ENCODE measurements around the gene GSC2.

GSC2 gene

GRCh38 chr22:19119949-19120348, 30.1 kb downstream of the GSC2 start:
- no peak for DNase-seq (ENCODE audit: low spot score)

DNA sequence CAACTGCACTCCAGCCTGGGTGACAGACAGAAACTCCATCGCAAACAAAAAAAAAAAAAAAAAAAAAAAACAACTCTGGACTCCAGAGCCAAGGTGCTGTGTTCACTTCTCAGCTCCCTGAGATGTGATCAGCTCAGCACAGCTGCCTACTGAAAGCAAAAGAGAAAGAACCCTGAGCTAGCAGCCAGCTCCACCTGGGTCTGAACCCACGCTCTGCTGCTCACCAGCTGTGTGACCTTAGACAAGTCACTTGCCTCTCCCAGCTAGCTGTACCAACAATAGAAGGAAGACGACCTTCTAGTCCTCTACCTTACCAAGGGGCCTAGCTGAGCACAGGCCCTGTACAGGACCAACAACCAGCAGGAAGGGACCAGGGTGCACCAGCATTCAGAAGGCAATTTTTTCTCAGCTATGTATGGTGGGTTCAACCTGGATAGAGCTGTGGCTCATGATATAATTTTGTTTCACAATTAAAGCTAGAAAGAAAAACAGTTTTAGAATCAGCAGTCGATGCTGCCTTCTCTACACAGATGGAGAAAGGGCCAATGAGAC, 31.7 kb downstream of the GSC2 start:
- DNase-seq (ENCODE audit: low spot score): peak; percentile 24

DNA sequence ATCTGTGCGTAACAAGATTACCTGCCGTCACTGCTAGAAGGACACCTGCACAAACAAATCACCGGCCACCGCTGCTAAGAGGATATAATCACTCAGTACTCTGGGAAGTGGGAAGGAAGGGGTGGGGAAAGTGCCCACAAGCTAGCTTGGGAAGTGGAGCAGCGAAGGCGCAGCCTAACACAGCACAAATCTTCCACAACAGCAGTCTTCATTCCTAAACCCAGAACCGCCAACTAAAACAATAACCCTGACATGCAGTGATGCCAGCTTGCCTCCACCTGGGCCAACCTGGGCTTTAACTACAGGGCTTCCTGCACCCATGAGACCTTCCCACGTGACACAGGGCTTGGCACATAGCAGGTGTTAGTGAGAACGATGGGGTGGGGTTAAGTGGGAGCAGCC, 33.0 kb downstream of the GSC2 start:
- DNase-seq (ENCODE audit: low spot score): no peak

- DNase-seq (ENCODE audit: low spot score): peak; percentile 42
Observed at GRCh38 chr22:19115628-19116027, 34.5 kb downstream of the GSC2 start.

GRCh38 chr22:19114984-19115552, 35.0 kb downstream of the GSC2 start:
- DNase-seq (ENCODE audit: low spot score): no peak

- DNase-seq (ENCODE audit: low spot score): no peak
Observed at GRCh38 chr22:19113429-19113828, 36.7 kb downstream of the GSC2 start.

- DNase-seq (ENCODE audit: low spot score): no peak
Observed at GRCh38 chr22:19111584-19111983, 38.5 kb downstream of the GSC2 start.

DNA sequence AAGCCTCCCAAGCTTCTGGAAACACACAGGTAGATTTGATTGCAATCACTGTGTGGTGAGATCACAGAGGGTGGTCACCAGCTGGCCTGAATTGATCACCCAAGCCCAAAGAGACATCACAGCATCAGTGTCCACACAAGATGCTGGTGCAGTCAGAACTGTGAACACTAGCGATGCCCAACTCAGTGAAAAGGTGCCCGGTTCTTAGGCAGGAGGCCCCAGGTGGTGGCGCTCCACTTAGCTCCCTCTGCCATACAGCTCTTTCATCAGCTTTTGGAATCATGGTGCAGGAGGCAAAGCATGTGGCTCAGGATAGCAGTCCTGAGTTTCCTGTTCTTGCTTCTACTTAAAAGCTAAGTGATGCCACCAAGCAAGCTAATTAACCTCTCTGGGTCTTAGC, 39.0 kb downstream of the GSC2 start:
- peak; percentile 15 for DNase-seq (ENCODE audit: low spot score)

GRCh38 chr22:19110646-19111045, 39.4 kb downstream of the GSC2 start:
- DNase-seq (ENCODE audit: low spot score): no peak

DNA sequence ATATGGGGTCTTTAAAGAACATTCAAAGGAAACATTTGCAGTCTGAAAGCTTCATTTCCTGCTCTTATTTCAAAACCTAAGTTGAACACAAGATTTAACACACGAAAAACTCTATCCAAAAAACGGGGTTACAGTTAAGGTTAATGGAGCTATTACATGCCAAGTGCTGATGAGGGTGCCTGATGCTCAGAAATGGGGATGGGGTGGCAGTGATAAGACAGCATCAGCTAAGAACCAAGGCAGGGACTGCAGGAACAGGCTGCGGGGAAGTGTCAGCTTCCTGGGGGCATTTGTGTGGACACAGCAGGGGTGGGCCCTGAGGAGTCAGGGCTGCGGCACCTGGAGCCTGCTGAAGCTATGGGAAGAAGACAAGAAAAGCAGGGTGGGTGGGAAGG, 40.0 kb downstream of the GSC2 start:
- peak; percentile 41 for DNase-seq (ENCODE audit: low spot score)

GRCh38 chr22:19109198-19110063, 40.7 kb downstream of the GSC2 start:
- DNase-seq (ENCODE audit: low spot score): peak; percentile 87

- DNase-seq (ENCODE audit: low spot score): peak; percentile 47
Observed at GRCh38 chr22:19108807-19109197, 41.3 kb downstream of the GSC2 start.

- DNase-seq (ENCODE audit: low spot score): no peak
Observed at GRCh38 chr22:19107730-19108074, 42.4 kb downstream of the GSC2 start.

DNA sequence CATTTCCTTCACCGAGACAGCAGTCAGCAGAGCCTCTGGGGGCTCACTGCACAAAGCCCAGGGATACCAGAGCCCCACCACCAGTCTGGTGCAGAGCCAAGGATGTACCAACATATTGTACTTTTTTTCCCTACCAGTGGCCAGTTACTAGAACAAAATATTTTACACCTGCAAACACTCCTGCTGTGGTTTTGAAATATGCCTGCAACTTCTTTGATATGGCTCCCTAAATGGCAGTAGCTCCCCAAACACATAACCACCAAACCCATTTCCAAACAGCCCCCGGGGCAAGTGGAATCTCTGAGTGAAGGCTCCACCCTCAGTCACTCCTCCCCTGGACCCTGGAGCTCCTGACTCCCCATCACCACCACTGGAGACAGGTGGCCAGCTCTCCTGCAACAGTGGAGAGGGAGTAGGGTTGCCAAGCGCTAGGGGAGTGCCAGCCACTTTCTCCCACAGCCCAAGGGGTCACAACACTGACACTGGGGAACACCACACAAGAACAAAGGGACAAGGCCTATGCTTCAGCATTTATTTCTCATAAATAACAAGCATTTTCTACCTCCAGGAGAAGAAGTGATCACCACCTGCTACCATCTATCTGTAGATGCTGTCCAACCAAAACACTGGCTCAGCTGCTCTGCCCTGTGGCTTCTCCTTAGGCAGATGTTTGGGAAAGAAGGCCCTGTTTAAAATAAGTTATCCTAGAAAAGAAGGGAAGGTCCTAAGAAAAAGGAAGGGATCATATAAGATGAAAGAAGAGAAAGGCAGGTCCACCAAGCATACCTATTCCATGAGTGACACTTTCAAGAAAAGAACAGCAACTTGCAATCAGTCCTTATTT, 43.0 kb downstream of the GSC2 start:
- DNase-seq (ENCODE audit: low spot score): no peak

DNA sequence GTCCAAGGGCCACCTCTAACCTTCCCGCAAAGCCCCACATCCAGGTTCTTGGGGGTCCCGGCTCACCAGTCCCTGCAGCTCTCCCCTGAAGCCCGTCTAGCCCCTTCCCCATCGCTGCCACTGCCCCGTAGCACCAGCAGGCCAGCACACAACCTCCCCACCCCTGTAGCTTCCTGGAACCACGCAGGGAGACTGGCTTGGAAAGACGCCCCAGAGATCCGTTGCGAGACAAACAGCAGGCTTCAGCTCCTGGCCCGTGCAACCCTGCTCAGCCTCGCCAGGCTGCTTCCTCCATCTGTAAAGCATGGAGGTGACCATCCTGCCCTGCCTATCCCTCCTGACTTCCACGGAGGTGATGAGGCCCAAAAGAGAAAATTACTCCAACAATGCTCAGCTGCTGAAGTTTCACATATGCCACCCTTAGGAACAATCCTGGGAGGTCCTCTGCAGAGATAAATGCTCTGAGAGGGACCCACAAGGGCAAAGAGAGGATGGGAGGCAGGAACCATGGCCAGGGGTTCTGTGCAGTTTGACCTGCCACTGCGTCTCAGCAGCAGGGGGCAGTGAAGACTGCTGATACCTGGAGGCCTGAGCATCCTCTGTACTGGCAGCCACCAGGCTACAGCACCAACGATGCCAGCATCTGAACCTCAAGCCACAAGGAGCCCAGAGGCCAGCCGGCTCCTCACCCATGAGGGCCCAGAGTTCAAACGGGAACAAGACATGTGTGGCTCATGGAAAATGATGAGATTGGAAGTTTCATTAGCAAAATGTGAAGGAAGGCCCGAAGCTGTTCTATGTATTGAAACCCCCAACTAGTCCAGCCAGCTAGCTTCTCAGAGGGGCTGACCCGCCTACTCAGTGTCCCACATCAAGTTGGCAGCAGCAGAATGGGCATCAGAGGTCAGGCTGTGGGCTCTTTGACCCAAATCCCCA, 44.0 kb downstream of the GSC2 start:
- peak; percentile 66 for DNase-seq (ENCODE audit: low spot score)

DNA sequence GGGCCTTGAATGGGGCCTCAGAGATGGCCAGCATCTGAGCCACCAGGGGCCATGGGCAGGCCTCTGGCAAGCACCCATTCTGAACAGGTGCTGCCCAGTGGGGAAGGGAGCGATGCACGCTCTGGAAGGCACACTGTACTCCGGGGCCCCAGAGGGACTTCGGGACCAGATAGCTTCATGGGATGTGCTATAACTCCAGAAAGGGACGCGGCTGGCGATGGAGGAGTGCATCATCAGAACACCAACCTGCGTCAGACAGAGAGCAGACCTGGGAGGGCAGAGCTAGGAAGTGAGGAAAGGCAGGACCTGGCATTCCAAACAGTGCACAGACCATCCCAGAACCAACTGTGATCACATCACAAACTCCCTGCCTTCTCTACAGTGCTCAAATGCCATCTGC, 44.6 kb downstream of the GSC2 start:
- DNase-seq (ENCODE audit: low spot score): no peak

DNA sequence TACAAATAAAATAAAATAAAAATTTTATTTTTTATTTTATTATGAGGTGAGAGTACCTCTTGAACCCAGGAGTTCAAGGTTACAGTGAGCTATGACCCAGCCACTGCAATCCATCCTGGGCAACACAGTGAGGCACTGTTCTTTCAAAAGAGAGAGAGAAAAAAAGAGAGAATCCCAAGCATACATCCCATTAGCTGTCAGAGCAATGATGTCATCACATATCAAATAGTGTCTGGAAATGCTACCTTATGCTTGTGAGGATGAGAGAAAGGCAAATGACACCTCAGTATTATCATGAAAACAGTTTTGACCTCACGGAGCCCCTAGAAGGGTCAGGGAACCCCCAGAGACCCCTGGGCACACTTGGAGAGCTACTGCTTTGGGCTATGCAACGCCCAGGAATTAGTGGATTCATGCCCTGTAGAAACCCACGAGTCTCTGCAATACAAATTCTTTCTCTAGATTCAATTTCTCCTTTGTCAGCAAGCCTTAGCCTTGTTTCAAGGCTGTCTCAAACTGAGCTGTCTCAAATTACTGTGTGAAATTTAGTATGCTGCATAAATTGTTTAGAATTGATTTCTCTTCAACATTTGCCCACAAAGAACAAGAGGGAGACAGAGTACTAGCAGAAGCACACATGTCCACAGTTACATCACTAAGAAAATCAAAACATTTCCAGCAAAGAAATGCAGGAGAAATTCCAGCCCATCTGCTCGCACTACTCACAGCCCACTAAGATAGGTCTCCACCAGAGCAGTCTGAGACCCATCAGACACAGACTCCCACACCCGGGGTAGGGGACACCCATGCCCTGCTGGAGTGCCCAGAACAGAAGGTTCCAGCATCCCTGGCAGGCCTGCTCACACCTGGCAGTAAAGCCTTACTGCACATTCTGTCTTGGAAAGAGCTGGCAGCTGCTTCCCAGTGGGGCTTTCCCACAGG, 45.9 kb downstream of the GSC2 start:
- DNase-seq (ENCODE audit: low spot score): no peak

DNA sequence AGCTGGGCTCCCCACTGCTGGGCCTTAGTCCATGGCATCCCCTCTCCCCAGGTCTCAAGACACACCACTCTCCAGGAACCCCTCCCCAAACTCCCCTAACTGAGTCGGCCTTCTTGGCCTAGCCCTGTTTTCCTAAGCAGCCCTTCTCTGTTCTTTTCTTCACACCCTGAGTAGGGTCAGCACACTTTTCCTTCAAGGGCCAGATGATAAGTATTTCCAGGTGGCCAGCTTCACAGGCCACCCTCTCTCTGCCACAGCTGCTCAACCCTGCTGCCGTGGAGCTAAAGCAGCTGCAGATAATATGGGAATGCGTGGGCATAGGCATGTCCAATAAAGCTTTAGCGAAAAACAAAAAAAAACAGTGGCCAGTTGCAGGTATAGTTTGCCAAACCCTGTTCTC, 51.9 kb downstream of the GSC2 start:
- no peak for DNase-seq (ENCODE audit: low spot score)

- no peak for DNase-seq (ENCODE audit: low spot score)
Observed at GRCh38 chr22:19097518-19097917, 52.6 kb downstream of the GSC2 start.
